ENCODE data around the gene NRP2. TPM values are rescaled to one million over a fixed set of nuclear protein-coding genes. Genes with fewer than 3 reads are reported as not detected.
A peak's percentile ranks its signal among the peaks of the same experiment; 100 is the strongest.

NRP2 gene
- polyA plus RNA-seq, 2 donors, result 6.9 to 11.1 TPM

DNA sequence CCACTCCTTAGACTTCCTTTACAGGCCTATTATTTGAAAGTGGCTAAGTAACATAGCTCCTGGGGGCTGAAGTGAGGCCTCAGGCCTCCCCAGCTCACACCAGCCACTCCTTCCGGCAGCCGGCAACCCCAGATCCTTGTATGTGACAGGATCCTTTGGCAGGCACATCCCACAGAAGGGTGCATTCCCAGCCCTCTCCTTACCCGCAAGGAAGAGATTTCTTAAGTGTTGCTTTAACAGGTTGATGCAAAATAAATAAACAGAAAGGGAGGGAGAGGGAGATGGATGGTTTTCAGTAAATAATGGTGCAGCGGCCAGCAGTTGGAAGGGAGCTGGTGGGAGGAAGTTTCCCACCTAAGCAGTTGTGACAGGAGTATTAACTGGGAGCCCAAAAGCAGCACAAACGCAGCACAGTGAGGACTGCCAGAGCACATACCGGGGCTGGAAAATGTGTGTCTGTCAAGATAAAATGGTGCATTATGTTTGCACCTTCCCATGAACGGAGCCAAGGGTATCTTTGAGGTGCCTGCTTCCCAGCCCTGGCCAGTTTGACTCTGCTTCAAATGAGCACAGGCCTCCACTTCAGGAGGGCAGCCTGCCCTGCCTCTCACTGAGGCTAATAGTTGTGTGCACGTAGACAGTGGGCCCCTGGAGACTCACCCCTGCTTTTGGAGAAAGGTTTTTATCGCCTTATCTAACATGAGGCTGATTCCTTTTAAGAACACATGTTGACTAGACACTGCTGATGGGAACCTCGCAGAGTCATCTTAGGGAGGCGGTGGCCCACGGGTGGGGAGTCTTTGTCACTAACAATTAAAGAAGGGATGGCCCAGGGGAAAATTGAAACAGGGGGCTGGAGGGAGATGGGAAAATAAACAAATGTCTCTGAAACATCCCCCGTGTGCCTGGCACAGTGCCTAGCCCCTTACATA, 32.8 kb downstream of the NRP2 start:
- Histone ChIP-seq H3K36me3 (ENCODE audit: control insufficient read depth in 2 of 2, insufficient read depth in 2 of 2, low read length in 1 of 2) (no peaks in the 10 kb centered on the region), H3K4me1 (ENCODE audit: control insufficient read depth in 2 of 2, insufficient read depth in 2 of 2, low read length in 1 of 2) (peaks cover 0 to 5% of the 10 kb centered on the region in 2 donors), H3K9me3 (ENCODE audit: control insufficient read depth in 2 of 2, insufficient read depth in 1 of 2, low read depth in 1 of 2, low read length in 1 of 2) (no peaks in the 10 kb centered on the region), H3K27me3 (ENCODE audit: control insufficient read depth in 1 of 2, insufficient read depth in 2 of 2, low read length in 2 of 2) (no peaks in the 10 kb centered on the region), H3K27ac (ENCODE audit: low read depth in 2 of 2, low read length in 1 of 2) (peak overlapping the region; percentile 58 to 73), H3K4me3 (ENCODE audit: low read depth in 1 of 2, low read length in 2 of 2) (no peak overlapping the region)
- WGBS, 2 donors, result 69 to 77% methylated on average over 13 of the region's 13 CpGs

DNA sequence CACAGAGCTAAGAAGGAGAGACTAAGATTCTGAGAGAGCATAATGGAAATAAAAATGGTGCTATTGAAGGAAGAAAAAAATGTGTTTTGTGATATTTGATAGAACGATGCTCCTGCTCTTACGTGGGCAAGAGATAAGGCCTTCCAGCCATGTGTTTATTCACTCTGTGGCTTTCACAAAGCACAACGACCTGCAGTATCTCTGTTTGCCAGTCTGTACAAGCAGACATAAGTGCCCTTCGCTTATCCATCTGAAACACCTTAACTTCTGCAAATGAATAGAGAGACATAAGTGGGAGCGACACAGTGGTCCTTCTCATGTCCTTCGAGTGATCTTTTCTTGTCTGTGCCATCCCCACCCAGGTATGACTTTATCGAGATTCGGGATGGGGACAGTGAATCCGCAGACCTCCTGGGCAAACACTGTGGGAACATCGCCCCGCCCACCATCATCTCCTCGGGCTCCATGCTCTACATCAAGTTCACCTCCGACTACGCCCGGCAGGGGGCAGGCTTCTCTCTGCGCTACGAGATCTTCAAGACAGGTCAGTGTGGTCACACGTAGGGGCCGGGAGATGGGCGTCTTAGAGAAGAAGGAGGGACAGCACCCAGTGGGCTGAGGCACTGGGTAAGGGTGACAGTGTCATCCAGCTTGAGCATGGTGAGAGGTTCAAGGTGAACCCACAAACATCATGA, 33.7 kb downstream of the NRP2 start:
- no peaks in the 10 kb centered on the region for H3K9me3 ChIP-seq (ENCODE audit: control insufficient read depth in 2 of 2, insufficient read depth in 1 of 2, low read depth in 1 of 2, low read length in 1 of 2)
- H3K4me3 ChIP-seq (ENCODE audit: low read depth in 1 of 2, low read length in 2 of 2), result no peak overlapping the region
- 82 to 85% methylated on average over 20 of the region's 20 CpGs for WGBS, 2 donors
- H3K27ac ChIP-seq (ENCODE audit: low read depth in 2 of 2, low read length in 1 of 2), result peak overlapping the region in 1 of 2 donors; percentile 70
- H3K4me1 ChIP-seq (ENCODE audit: control insufficient read depth in 2 of 2, insufficient read depth in 2 of 2, low read length in 1 of 2), result peaks cover 0 to 7% of the 10 kb centered on the region in 2 donors
- no peaks in the 10 kb centered on the region for H3K36me3 ChIP-seq (ENCODE audit: control insufficient read depth in 2 of 2, insufficient read depth in 2 of 2, low read length in 1 of 2)
- H3K27me3 ChIP-seq (ENCODE audit: control insufficient read depth in 1 of 2, insufficient read depth in 2 of 2, low read length in 2 of 2), result no peaks in the 10 kb centered on the region

DNA sequence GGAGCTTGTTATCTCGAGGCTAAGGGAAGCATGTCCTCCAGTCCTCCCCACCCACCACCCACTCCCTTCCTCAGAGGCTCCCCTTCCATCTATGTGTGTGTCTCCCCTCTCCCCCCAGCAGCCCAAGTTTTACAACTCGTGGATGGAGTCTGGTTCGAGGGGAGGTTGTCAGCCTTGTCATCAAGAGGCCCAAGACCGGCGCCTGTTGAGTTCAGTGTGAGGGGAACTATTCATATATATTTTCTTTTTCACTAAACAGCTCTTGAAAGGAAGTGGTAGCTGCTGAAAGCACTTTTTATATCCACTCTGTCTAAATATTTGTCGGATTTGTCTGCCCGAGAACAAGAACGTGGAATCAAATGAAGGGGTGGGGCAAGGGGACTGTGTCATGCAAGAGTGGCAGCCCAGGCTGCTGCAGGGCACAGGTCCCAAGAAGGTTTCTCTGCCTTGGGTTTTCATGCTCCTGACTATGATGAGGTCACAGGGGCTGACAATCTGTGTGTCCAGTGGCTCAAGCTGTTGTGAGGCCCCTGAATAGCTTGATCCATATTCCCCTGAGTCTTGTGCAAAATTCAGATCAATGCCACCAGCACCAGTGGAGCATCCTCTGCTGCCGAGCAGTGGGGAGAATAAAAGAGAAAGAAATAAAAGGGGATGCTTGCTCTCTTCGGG, 35.0 kb downstream of the NRP2 start:
- WGBS, 2 donors, result 67 to 69% methylated on average over 10 of the region's 10 CpGs
- no peaks in the 10 kb centered on the region for H3K27me3 ChIP-seq (ENCODE audit: control insufficient read depth in 1 of 2, insufficient read depth in 2 of 2, low read length in 2 of 2)
- H3K27ac ChIP-seq (ENCODE audit: low read depth in 2 of 2, low read length in 1 of 2), result peak overlapping the region; percentile 6 to 11
- no peak overlapping the region for H3K4me3 ChIP-seq (ENCODE audit: low read depth in 1 of 2, low read length in 2 of 2)
- H3K9me3 ChIP-seq (ENCODE audit: control insufficient read depth in 2 of 2, insufficient read depth in 1 of 2, low read depth in 1 of 2, low read length in 1 of 2), result no peaks in the 10 kb centered on the region
- no peaks in the 10 kb centered on the region for H3K36me3 ChIP-seq (ENCODE audit: control insufficient read depth in 2 of 2, insufficient read depth in 2 of 2, low read length in 1 of 2)
- H3K4me1 ChIP-seq (ENCODE audit: control insufficient read depth in 2 of 2, insufficient read depth in 2 of 2, low read length in 1 of 2), result peaks cover 0 to 7% of the 10 kb centered on the region in 2 donors

DNA sequence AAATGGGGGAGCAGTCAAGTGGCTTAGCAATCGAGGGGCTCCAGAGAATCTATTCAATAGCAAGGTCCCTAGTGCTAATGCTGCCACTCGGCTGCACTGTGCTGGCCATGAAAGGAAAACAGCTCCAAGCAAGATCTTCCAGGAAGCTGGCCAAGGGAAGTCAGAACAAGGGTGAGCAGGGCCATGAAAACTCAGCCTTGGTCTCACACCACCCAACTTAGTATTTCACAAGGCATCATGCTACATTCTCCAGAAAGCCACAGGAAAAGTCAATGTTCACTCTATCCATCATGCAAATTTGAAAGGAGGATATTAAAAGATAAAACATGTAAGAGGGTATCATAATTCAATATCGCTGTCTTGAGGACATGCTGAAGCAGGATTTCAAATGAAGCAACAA, 35.7 kb downstream of the NRP2 start:
- no peaks in the 10 kb centered on the region for H3K9me3 ChIP-seq (ENCODE audit: control insufficient read depth in 2 of 2, insufficient read depth in 1 of 2, low read depth in 1 of 2, low read length in 1 of 2)
- no peak overlapping the region for H3K4me3 ChIP-seq (ENCODE audit: low read depth in 1 of 2, low read length in 2 of 2)
- peaks cover 0 to 5% of the 10 kb centered on the region in 2 donors for H3K4me1 ChIP-seq (ENCODE audit: control insufficient read depth in 2 of 2, insufficient read depth in 2 of 2, low read length in 1 of 2)
- H3K27ac ChIP-seq (ENCODE audit: low read depth in 2 of 2, low read length in 1 of 2), result peak overlapping the region in 1 of 2 donors; percentile 36
- no peaks in the 10 kb centered on the region for H3K27me3 ChIP-seq (ENCODE audit: control insufficient read depth in 1 of 2, insufficient read depth in 2 of 2, low read length in 2 of 2)
- 45 to 53% methylated on average over 3 of the region's 3 CpGs for WGBS, 2 donors
- no peaks in the 10 kb centered on the region for H3K36me3 ChIP-seq (ENCODE audit: control insufficient read depth in 2 of 2, insufficient read depth in 2 of 2, low read length in 1 of 2)

DNA sequence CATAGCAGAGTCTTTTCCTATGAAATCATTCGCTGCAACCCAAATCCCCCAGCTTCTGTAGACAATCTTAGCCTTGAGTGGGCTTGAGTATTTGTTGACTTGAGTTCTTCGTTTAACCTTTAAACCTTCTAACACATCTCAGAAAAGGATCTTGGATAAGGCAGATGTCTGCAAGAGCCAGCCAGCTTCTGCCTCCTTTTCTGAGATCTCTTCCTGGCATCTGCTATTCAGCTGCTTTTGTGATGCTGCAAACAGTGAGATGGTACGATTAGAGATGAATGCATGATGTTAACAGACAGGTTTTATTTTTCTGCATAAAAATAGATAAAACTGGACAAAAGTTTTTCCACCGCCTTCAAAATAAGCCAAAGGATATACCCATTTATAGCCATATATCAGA, 37.5 kb downstream of the NRP2 start:
- H3K9me3 ChIP-seq (ENCODE audit: control insufficient read depth in 2 of 2, insufficient read depth in 1 of 2, low read depth in 1 of 2, low read length in 1 of 2), result no peaks in the 10 kb centered on the region
- peaks cover 0 to 5% of the 10 kb centered on the region in 2 donors for H3K4me1 ChIP-seq (ENCODE audit: control insufficient read depth in 2 of 2, insufficient read depth in 2 of 2, low read length in 1 of 2)
- 73 to 77% methylated on average over 4 of the region's 4 CpGs for WGBS, 2 donors
- no peaks in the 10 kb centered on the region for H3K27me3 ChIP-seq (ENCODE audit: control insufficient read depth in 1 of 2, insufficient read depth in 2 of 2, low read length in 2 of 2)
- H3K4me3 ChIP-seq (ENCODE audit: low read depth in 1 of 2, low read length in 2 of 2), result no peak overlapping the region
- peaks cover 0 to 3% of the 10 kb centered on the region in 2 donors for H3K36me3 ChIP-seq (ENCODE audit: control insufficient read depth in 2 of 2, insufficient read depth in 2 of 2, low read length in 1 of 2)
- no peak overlapping the region for H3K27ac ChIP-seq (ENCODE audit: low read depth in 2 of 2, low read length in 1 of 2)

DNA sequence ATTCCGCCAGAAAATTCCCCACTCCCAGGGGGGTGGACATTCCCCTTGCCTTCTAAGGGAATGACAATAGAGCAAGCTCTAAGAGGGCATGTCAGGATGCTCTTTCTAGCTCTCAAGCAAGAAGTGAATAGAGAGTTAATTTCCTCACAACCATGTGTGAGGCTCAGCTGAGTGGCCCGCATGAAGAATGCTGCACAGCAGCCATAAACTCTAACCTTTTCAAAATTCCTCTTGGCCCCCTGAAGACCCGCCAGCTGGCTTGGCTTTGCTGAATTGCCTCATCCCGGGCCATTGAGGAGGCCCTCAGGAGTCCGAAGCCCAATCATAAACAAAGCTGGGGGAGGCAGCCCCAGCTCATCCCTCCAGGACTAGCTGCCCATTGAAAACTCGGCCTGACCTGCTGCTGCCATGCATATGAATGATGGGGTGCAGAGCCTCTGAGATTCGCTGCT, 38.2 kb downstream of the NRP2 start:
- 58 to 65% methylated on average over 7 of the region's 7 CpGs for whole genome bisulfite sequencing, 2 donors
- H3K27ac ChIP-seq (ENCODE audit: low read depth in 2 of 2, low read length in 1 of 2), result no peak overlapping the region
- no peak overlapping the region for H3K4me3 ChIP-seq (ENCODE audit: low read depth in 1 of 2, low read length in 2 of 2)
- no peaks in the 10 kb centered on the region for H3K9me3 ChIP-seq (ENCODE audit: control insufficient read depth in 2 of 2, insufficient read depth in 1 of 2, low read depth in 1 of 2, low read length in 1 of 2)
- peaks cover 0 to 5% of the 10 kb centered on the region in 2 donors for H3K4me1 ChIP-seq (ENCODE audit: control insufficient read depth in 2 of 2, insufficient read depth in 2 of 2, low read length in 1 of 2)
- peaks cover 0 to 3% of the 10 kb centered on the region in 2 donors for H3K36me3 ChIP-seq (ENCODE audit: control insufficient read depth in 2 of 2, insufficient read depth in 2 of 2, low read length in 1 of 2)
- no peaks in the 10 kb centered on the region for H3K27me3 ChIP-seq (ENCODE audit: control insufficient read depth in 1 of 2, insufficient read depth in 2 of 2, low read length in 2 of 2)

DNA sequence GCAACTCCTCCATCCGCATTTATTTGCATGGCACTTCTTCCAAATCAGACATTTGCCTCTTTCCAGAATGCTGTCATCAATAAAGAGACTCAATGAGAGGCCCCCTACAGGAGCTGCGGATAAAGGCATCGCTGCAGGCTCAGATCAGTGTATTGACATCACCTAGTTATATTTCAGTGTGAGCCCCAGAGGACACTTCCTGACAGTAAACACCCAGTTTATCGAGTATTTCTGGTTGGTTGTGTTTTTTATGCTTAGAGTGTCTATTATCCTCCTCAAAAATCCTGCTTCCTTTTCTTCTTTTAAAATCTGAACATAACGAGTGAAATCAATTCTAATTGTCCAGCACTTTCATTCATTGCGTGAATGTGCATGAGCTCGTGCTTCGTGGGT, 38.8 kb downstream of the NRP2 start:
- H3K4me3 ChIP-seq (ENCODE audit: low read depth in 1 of 2, low read length in 2 of 2), result no peak overlapping the region
- H3K36me3 ChIP-seq (ENCODE audit: control insufficient read depth in 2 of 2, insufficient read depth in 2 of 2, low read length in 1 of 2), result peaks cover 0 to 7% of the 10 kb centered on the region in 2 donors
- H3K27ac ChIP-seq (ENCODE audit: low read depth in 2 of 2, low read length in 1 of 2), result no peak overlapping the region
- peaks cover 0 to 5% of the 10 kb centered on the region in 2 donors for H3K4me1 ChIP-seq (ENCODE audit: control insufficient read depth in 2 of 2, insufficient read depth in 2 of 2, low read length in 1 of 2)
- no peaks in the 10 kb centered on the region for H3K27me3 ChIP-seq (ENCODE audit: control insufficient read depth in 1 of 2, insufficient read depth in 2 of 2, low read length in 2 of 2)
- 82 to 83% methylated on average over 8 of the region's 8 CpGs for WGBS, 2 donors
- no peaks in the 10 kb centered on the region for H3K9me3 ChIP-seq (ENCODE audit: control insufficient read depth in 2 of 2, insufficient read depth in 1 of 2, low read depth in 1 of 2, low read length in 1 of 2)

DNA sequence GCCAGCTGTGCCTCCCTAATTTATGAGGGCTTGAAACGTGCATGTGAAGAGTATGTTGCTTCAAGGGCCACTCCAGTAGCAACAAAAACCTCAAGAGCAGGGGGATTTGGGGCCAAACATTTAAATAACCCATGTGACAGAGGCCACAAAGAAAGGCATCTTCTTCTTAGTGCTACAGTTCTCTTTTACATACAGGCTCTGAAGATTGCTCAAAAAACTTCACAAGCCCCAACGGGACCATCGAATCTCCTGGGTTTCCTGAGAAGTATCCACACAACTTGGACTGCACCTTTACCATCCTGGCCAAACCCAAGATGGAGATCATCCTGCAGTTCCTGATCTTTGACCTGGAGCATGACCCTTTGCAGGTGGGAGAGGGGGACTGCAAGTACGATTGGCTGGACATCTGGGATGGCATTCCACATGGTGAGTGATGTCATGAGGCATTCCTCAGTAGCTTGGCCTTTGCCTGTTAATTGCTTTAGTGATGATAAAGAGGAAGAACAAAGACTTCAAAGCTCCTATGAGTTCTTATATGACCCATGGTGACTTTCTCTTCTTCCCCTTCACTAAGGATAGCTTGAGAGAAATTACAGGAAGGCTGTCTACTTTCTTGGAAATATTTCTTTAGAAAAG, 40.1 kb downstream of the NRP2 start:
- H3K4me3 ChIP-seq (ENCODE audit: low read depth in 1 of 2, low read length in 2 of 2), result no peak overlapping the region
- peaks cover 0 to 2% of the 10 kb centered on the region in 2 donors for H3K4me1 ChIP-seq (ENCODE audit: control insufficient read depth in 2 of 2, insufficient read depth in 2 of 2, low read length in 1 of 2)
- H3K9me3 ChIP-seq (ENCODE audit: control insufficient read depth in 2 of 2, insufficient read depth in 1 of 2, low read depth in 1 of 2, low read length in 1 of 2), result no peaks in the 10 kb centered on the region
- H3K27me3 ChIP-seq (ENCODE audit: control insufficient read depth in 1 of 2, insufficient read depth in 2 of 2, low read length in 2 of 2), result no peaks in the 10 kb centered on the region
- peaks cover 0 to 9% of the 10 kb centered on the region in 2 donors for H3K36me3 ChIP-seq (ENCODE audit: control insufficient read depth in 2 of 2, insufficient read depth in 2 of 2, low read length in 1 of 2)
- no peak overlapping the region for H3K27ac ChIP-seq (ENCODE audit: low read depth in 2 of 2, low read length in 1 of 2)
- WGBS, 2 donors, result 78 to 80% methylated on average over 4 of the region's 4 CpGs

DNA sequence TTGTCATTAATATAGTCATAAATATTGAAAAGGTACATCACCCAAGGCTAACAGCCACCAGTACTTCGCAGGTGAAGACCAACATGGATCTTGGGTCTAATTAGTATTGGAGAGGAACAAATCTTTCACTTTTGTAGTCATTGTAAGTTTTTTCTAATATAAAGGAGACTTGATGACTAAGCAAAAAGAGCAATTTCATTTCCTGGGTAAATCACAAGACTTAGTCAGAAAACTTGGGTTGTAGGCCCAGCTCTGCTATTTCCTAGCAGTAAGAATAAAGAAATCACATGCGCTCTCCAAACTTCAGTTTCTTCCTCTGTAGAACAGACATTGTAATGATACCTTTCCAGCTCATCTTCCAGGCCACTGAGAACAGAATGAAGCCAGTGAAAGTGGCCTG, 40.9 kb downstream of the NRP2 start:
- no peak overlapping the region for H3K4me3 ChIP-seq (ENCODE audit: low read depth in 1 of 2, low read length in 2 of 2)
- peaks cover 0 to 12% of the 10 kb centered on the region in 2 donors for H3K36me3 ChIP-seq (ENCODE audit: control insufficient read depth in 2 of 2, insufficient read depth in 2 of 2, low read length in 1 of 2)
- H3K27me3 ChIP-seq (ENCODE audit: control insufficient read depth in 1 of 2, insufficient read depth in 2 of 2, low read length in 2 of 2), result no peaks in the 10 kb centered on the region
- H3K27ac ChIP-seq (ENCODE audit: low read depth in 2 of 2, low read length in 1 of 2), result no peak overlapping the region
- H3K4me1 ChIP-seq (ENCODE audit: control insufficient read depth in 2 of 2, insufficient read depth in 2 of 2, low read length in 1 of 2), result peaks cover 0 to 2% of the 10 kb centered on the region in 2 donors
- H3K9me3 ChIP-seq (ENCODE audit: control insufficient read depth in 2 of 2, insufficient read depth in 1 of 2, low read depth in 1 of 2, low read length in 1 of 2), result no peaks in the 10 kb centered on the region
- WGBS, 2 donors, result 96 to 98% methylated on average over 2 of the region's 2 CpGs

Measured in esophagus (tissue), 2 donors.